Common myeloid progenitor, CD34-positive (primary cell): ENCODE data around the gene RNF144A.
"Not testable (repeated sequence)": the region's sequence is repeated elsewhere in the genome, so short reads cannot be mapped to it uniquely, and the experiment has no call there.

ENCODE experiments used
- CTCF ChIA-PET: fragments of 350-600 bp; sonication (Branson Sonifier 250); formaldehyde crosslinking; loops from one replicate; lab custom pipeline; 2021; ENCODE audit warnings: antibody characterized with exemption; lab: Charles Lee
- POLR2A ChIA-PET: fragments of 350-600 bp; sonication (Branson Sonifier 250); formaldehyde crosslinking; loops from one replicate; lab custom pipeline; 2021; ENCODE audit warnings: antibody characterized with exemption; lab: Charles Lee
- DNase-seq, 3 donors: peaks; one replicate each; pipeline versions ENCODE4 v3.0.0 to v3.0.0-alpha.2; 2013
- H3K27ac ChIP-seq, 2 experiments: 1 replicate in 1 of 2; 2 replicates in 1 of 2; pipeline ENCODE4 v1.7.0; 2013; ENCODE audit warnings: inconsistent platforms in 2 of 2, low read length in 2 of 2, mild to moderate bottlenecking in 2 of 2, low read depth in 1 of 2, moderate library complexity in 1 of 2; ENCODE audit not compliant: severe bottlenecking in 2 of 2, insufficient read depth in 1 of 2, poor library complexity in 1 of 2
- H3K27me3 ChIP-seq, 5 experiments: replicated peaks in 2 of 5; 1 replicate in 3 of 5; 2 replicates in 2 of 5; pipeline versions ENCODE4 v1.6.1 to v1.7.0; 2013; ENCODE audit warnings: low read length in 4 of 5, mild to moderate bottlenecking in 2 of 5, moderate library complexity in 2 of 5, inconsistent platforms in 1 of 5; ENCODE audit not compliant: insufficient read depth in 5 of 5, control insufficient read depth in 4 of 5
- H3K36me3 ChIP-seq, 4 experiments: 1 replicate in 2 of 4; 2 replicates in 2 of 4; pipeline versions ENCODE4 v1.6.1 to v1.7.0; 2013; ENCODE audit warnings: low read length in 3 of 4, control low read depth in 1 of 4, mild to moderate bottlenecking in 1 of 4; ENCODE audit not compliant: control insufficient read depth in 4 of 4, insufficient read depth in 4 of 4
- H3K4me1 ChIP-seq, 4 experiments: 1 replicate in 3 of 4; 2 replicates in 1 of 4; pipeline versions ENCODE4 v1.6.1 to v1.7.1; 2013; ENCODE audit warnings: low read length in 3 of 4, mild to moderate bottlenecking in 3 of 4, control low read depth in 1 of 4, inconsistent platforms in 1 of 4, moderate library complexity in 1 of 4; ENCODE audit not compliant: control insufficient read depth in 4 of 4, insufficient read depth in 4 of 4; ENCODE audit errors: control extremely low read depth in 1 of 4
- H3K4me3 ChIP-seq, 7 experiments: 1 replicate in 4 of 7; 2 replicates in 3 of 7; pipeline versions ENCODE4 v1.5.1 to v1.7.0; 2013; ENCODE audit warnings: mild to moderate bottlenecking in 7 of 7, low read length in 6 of 7, moderate library complexity in 6 of 7, inconsistent platforms in 2 of 7, low read depth in 2 of 7, control low read depth in 1 of 7; ENCODE audit not compliant: insufficient read depth in 4 of 7, control insufficient read depth in 1 of 7; ENCODE audit errors: extremely low read depth in 1 of 7
- H3K9me3 ChIP-seq, 5 experiments: 1 replicate in 4 of 5; 2 replicates in 1 of 5; pipeline versions ENCODE4 v1.6.1 to v1.7.1; 2013; ENCODE audit warnings: low read length in 4 of 5, mild to moderate bottlenecking in 2 of 5, inconsistent platforms in 1 of 5, low read depth in 1 of 5, moderate library complexity in 1 of 5; ENCODE audit not compliant: control insufficient read depth in 4 of 5, insufficient read depth in 2 of 5; ENCODE audit errors: control extremely low read depth in 1 of 5
- WGBS: methylation state at CpG from one replicate; pipeline ENCODE4 v1.1.5; 2013; ENCODE audit not compliant: insufficient coverage; 5-methylcytosine and 5-hydroxymethylcytosine counted together

Gene RNF144A

GRCh38 chr2:6935652-6936020, 18.4 kb downstream of the RNF144A start:
- H3K36me3 ChIP-seq, H3K27me3 ChIP-seq, DNase-seq, H3K9me3 ChIP-seq, POLR2A ChIA-PET, H3K27ac ChIP-seq: not testable (repeated sequence)
- Histone ChIP-seq H3K4me3 (peak overlapping the region in 1 of 7 experiments; percentile 12), H3K4me1 (peaks cover 22 to 59% (median 49%) of the 10 kb centered on the region in 4 experiments)
- whole genome bisulfite sequencing, result 100% methylated on average over 4 of the region's 4 CpGs
- CTCF ChIA-PET, result interaction anchor here (0.9 to 3.8 kb wide), 6 partner anchors 11 to 26 kb away, joined by 3 to 13 read pairs (median 4); no protein-coding TSS in a partner anchor

DNA sequence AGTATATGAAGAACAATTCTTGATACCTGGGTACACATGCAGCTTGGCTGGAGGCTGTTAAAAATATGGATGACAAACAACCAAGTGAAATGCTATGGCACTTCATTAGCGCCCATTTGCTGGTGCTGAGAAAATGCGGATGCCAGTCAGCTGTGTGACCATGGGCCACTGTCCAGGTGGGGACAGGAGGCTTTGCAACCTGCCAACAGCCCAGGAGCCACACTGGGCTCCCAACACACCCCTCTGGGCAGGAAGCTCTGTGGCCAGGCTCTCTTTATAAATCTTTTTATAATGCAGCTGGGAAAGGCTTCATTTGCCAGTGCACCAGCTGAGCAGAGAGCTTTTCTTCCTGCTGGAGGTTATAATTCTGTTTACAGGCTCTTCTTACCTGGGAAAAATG, 19.9 kb downstream of the RNF144A start:
- ChIA-PET CTCF (interaction anchor here (0.8 to 3.8 kb wide), 5 partner anchors 9 to 49 kb away, joined by 3 to 13 read pairs (median 4); no protein-coding TSS in a partner anchor), POLR2A (no interaction called here)
- H3K9me3 ChIP-seq, result peaks cover 0 to 2% (median 0%) of the 10 kb centered on the region in 5 experiments
- H3K27me3 ChIP-seq, result no peaks in the 10 kb centered on the region
- H3K27ac ChIP-seq, result no peak overlapping the region
- H3K36me3 ChIP-seq, result peaks cover 0 to 18% (median 11%) of the 10 kb centered on the region in 4 experiments
- 100% methylated on average over 2 of the region's 2 CpGs for WGBS
- no peak overlapping the region for H3K4me3 ChIP-seq
- H3K4me1 ChIP-seq, result peaks cover 22 to 52% (median 42%) of the 10 kb centered on the region in 4 experiments
- no peak for DNase-seq

- 54% methylated on average over 4 of the region's 4 CpGs for WGBS
- POLR2A ChIA-PET, result no interaction called here
- H3K36me3 ChIP-seq, result peaks cover 0 to 21% (median 15%) of the 10 kb centered on the region in 4 experiments
- no peak overlapping the region for H3K27ac ChIP-seq
- no peak for DNase-seq
- no peaks in the 10 kb centered on the region for H3K27me3 ChIP-seq
- no peak overlapping the region for H3K4me3 ChIP-seq
- peaks cover 22 to 52% (median 41%) of the 10 kb centered on the region in 4 experiments for H3K4me1 ChIP-seq
- CTCF ChIA-PET, result interaction anchor here (1.1 to 3.8 kb wide), 5 partner anchors 10 to 50 kb away, joined by 4 to 13 read pairs (median 4); no protein-coding TSS in a partner anchor
- no peaks in the 10 kb centered on the region for H3K9me3 ChIP-seq
Measured at GRCh38 chr2:6937582-6937981, 20.4 kb downstream of the RNF144A start.

DNA sequence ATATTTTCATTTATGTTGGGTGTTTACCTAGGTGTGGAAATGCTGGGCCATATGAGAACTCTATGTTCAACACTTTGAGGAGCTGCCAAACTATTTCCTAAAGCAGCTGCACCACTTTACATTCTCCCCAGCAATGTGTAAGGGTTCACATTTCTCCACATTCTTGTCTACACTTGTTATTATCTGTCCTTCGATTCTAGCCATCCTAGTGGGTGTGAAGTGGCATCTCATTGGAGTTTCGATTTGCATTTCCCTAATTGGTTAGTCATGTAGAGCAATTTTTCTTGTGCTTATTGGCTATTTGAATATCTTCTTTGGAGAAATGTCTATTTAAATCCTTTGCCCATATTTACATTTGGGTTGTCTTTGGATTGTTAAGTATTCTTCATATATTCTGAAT, 21.9 kb downstream of the RNF144A start:
- POLR2A ChIA-PET, result no interaction called here

GRCh38 chr2:6940820-6941219, 23.6 kb downstream of the RNF144A start:
- H3K4me1 ChIP-seq, result peaks cover 14 to 38% (median 32%) of the 10 kb centered on the region in 4 experiments
- H3K27me3 ChIP-seq, result no peaks in the 10 kb centered on the region
- no CpG with 5 or more reads among the region's 2 CpGs for WGBS
- H3K36me3 ChIP-seq, result peaks cover 5 to 52% (median 30%) of the 10 kb centered on the region in 4 experiments
- H3K4me3 ChIP-seq, result no peak overlapping the region
- no peak overlapping the region for H3K27ac ChIP-seq
- ChIA-PET CTCF (interaction anchor here (2.1 kb wide), 1 partner anchor 17 kb away, joined by 5 read pairs; no protein-coding TSS in a partner anchor), POLR2A (no interaction called here)
- no peak for DNase-seq
- H3K9me3 ChIP-seq, result no peaks in the 10 kb centered on the region

More for the DNA sequence above, 21.9 kb downstream of the RNF144A start:
- WGBS, result 100% methylated on average over 1 of the region's 2 CpGs
- no peak for DNase-seq
- CTCF ChIA-PET, result interaction anchor here (1.6 kb wide), 1 partner anchor 20 kb away, joined by 3 read pairs; no protein-coding TSS in a partner anchor
- peaks cover 5 to 36% (median 28%) of the 10 kb centered on the region in 4 experiments for H3K36me3 ChIP-seq
- no peaks in the 10 kb centered on the region for H3K9me3 ChIP-seq
- H3K4me3 ChIP-seq, result no peak overlapping the region
- H3K27me3 ChIP-seq, result no peaks in the 10 kb centered on the region
- H3K4me1 ChIP-seq, result peaks cover 16 to 38% (median 34%) of the 10 kb centered on the region in 4 experiments
- H3K27ac ChIP-seq, result no peak overlapping the region

GRCh38 chr2:6941299-6942046, 24.3 kb downstream of the RNF144A start:
- WGBS, result 100% methylated on average over 8 of the region's 10 CpGs
- Histone ChIP-seq H3K27ac (no peak overlapping the region), H3K9me3 (no peaks in the 10 kb centered on the region), H3K36me3 (peaks cover 5 to 52% (median 30%) of the 10 kb centered on the region in 4 experiments), H3K4me3 (no peak overlapping the region), H3K4me1 (peaks cover 14 to 34% (median 28%) of the 10 kb centered on the region in 4 experiments), H3K27me3 (no peaks in the 10 kb centered on the region)
- POLR2A ChIA-PET, result no interaction called here
- CTCF ChIA-PET, result interaction anchor here (2.1 kb wide), 1 partner anchor 16 kb away, joined by 5 read pairs; no protein-coding TSS in a partner anchor
- DNase-seq, result no peak

DNA sequence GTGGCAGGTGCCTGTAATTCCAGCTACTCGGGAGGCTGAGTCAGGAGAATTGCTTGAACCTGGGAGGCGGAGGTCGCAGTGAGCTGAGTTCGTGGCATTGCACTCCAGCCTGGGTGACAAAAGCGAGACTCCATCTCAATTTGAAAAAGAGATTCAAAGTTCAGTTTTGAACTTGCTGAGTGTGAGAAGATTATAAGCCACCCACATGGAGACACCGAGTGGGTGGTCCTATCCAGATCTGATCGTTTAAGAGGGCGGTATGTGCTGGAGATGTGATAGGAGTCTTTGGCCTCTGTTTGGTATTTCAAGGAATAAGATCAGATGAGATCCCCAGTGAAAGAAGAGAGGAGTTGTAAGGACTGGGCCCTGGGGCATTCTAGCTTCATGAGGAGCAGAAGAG, 25.6 kb downstream of the RNF144A start:
- ChIA-PET CTCF (interaction anchor here (1.1 kb wide), 1 partner anchor 15 kb away, joined by 3 read pairs; no protein-coding TSS in a partner anchor), POLR2A (no interaction called here)
- peaks cover 7 to 21% (median 15%) of the 10 kb centered on the region in 4 experiments for H3K4me1 ChIP-seq
- no peaks in the 10 kb centered on the region for H3K9me3 ChIP-seq
- H3K36me3 ChIP-seq, result peaks cover 5 to 52% (median 31%) of the 10 kb centered on the region in 4 experiments
- no peaks in the 10 kb centered on the region for H3K27me3 ChIP-seq
- DNase-seq, result no peak
- no peak overlapping the region for H3K4me3 ChIP-seq
- H3K27ac ChIP-seq, result no peak overlapping the region
- WGBS, result 100% methylated on average over 8 of the region's 8 CpGs
